A549 (cell line): Measurements from ENCODE around the gene TM7SF2. TPM values are rescaled to one million over a fixed set of nuclear protein-coding genes. Genes with fewer than 3 reads are reported as not detected.
A peak's percentile ranks its signal among the peaks of the same experiment; 100 is the strongest.
"Not testable (repeated sequence)": the region's sequence is repeated elsewhere in the genome, so short reads cannot be mapped to it uniquely, and the experiment has no call there.

Source experiments
- ATAC-seq, 2 experiments: fragments of 200-7000 bp in 1 of 2; fragments of >200 bp in 1 of 2; cut with Nextera tagmentation in 1 of 2; cut with Tn5 transposase in 1 of 2; 3 replicates each; pipeline versions ENCODE4 v1.8.0 to v1.9.1; 2018 to 2020; ENCODE audit warnings: mild to moderate bottlenecking in 1 of 2, moderate library complexity in 1 of 2
- CTCF ChIA-PET: fragments of 300-600 bp; sonication (Branson Sonifier 250); formaldehyde crosslinking; extraction: SDS; loops from one replicate; lab custom pipeline; 2021; ENCODE audit warnings: antibody characterized with exemption, inconsistent platforms; lab: Yijun Ruan, JAX
- POLR2A ChIA-PET: fragments of 350-600 bp; formaldehyde crosslinking; extraction: SDS; loops from one replicate; lab custom pipeline; 2021; ENCODE audit warnings: antibody characterized with exemption, inconsistent platforms; lab: Yijun Ruan, JAX
- DNase-seq, 2 experiments: peaks; one replicate each; pipeline versions ENCODE4 v3.0.0 to v3.0.0-alpha.2; 2011 to 2016; ENCODE audit warnings: low read depth in 1 of 2, low spot score in 1 of 2
- FAIRE-seq: peaks from 2 replicates; lab custom pipeline; 2011; peaks lifted over from hg19 to GRCh38; lab: Jason Lieb, UNC
- H3K27ac ChIP-seq, 2 experiments: fragments of >200 bp; sonication (Bioruptor Twin); formaldehyde crosslinking; 3 replicates each; pipeline ENCODE4 v1.5.1; 2016 to 2017
- H3K4me1 ChIP-seq: fragments of >200 bp; sonication (Bioruptor Twin); formaldehyde crosslinking; 3 replicates; pipeline ENCODE4 v1.6.1; 2016
- H3K4me2 ChIP-seq: fragments of >200 bp; sonication (Bioruptor Twin); formaldehyde crosslinking; 3 replicates; pipeline ENCODE4 v1.6.1; 2016
- H3K4me3 ChIP-seq: fragments of >200 bp; sonication (Bioruptor Twin); formaldehyde crosslinking; 3 replicates; pipeline ENCODE4 v1.5.1; 2016
- H3K9me3 ChIP-seq: fragments of >200 bp; sonication (Bioruptor Twin); formaldehyde crosslinking; 3 replicates; pipeline ENCODE4 v1.6.1; 2016
- CEBPB ChIP-seq, 2 experiments: fragments of >200 bp in 1 of 2; sonication (Bioruptor Twin) in 1 of 2; formaldehyde crosslinking in 1 of 2; IDR thresholded peaks; 2 replicates each; pipeline ENCODE4 v1.6.1; 2012 to 2016
- CHD4 ChIP-seq: fragments of 200-600 bp; sonication (generic); IDR thresholded peaks from 2 replicates; pipeline ENCODE4 v1.6.1; 2016; ENCODE audit warnings: antibody characterized with exemption, mild to moderate bottlenecking, borderline replicate concordance
- FOSL2 ChIP-seq, 2 experiments: fragments of 450-650 bp in 1 of 2; fragments of >200 bp in 1 of 2; sonication (Bioruptor Twin) in 1 of 2; formaldehyde crosslinking; IDR thresholded peaks; 2 replicates each; pipeline versions ENCODE4 v1.5.0 to v1.6.1; 2016 to 2020; ENCODE audit warnings: mild to moderate bottlenecking in 1 of 2, moderate library complexity in 1 of 2
- HOXA7 ChIP-seq: fragments of 250-450 bp; sonication (Bioruptor Pico); IDR thresholded peaks from 2 replicates; pipeline ENCODE4 v1.5.0; 2020; ENCODE audit warnings: mild to moderate bottlenecking, moderate library complexity
- HOXB5 ChIP-seq: fragments of 250-450 bp; sonication (Bioruptor Pico); IDR thresholded peaks from 2 replicates; pipeline ENCODE4 v1.5.0; 2020; ENCODE audit warnings: mild to moderate bottlenecking, moderate library complexity
- JUN ChIP-seq, 2 experiments: fragments of >200 bp; sonication (Bioruptor Twin); formaldehyde crosslinking; IDR thresholded peaks; 2 replicates in 1 of 2; 3 replicates in 1 of 2; pipeline ENCODE4 v1.6.1; 2016 to 2017
- KDM5A ChIP-seq: fragments of 200-600 bp; sonication (generic); IDR thresholded peaks from 2 replicates; pipeline ENCODE4 v1.6.1; 2016; ENCODE audit warnings: antibody characterized with exemption, mild to moderate bottlenecking
- MAFK ChIP-seq: fragments of 450-650 bp; IDR thresholded peaks from 2 replicates; pipeline ENCODE4 v1.6.1; 2014; ENCODE audit not compliant: partially characterized antibody
- POLR2A ChIP-seq: IDR thresholded peaks from 2 replicates; pipeline ENCODE4 v1.6.1; 2012; ENCODE audit warnings: mild to moderate bottlenecking, low read length
- POLR2AphosphoS2 ChIP-seq: conservative IDR thresholded peaks from 2 replicates; pipeline ENCODE4 v1.6.1; 2012; ENCODE audit warnings: low read length, improper control_type of control experiment, inconsistent platforms
- RARB ChIP-seq: fragments of 250-450 bp; sonication (Bioruptor Pico); IDR thresholded peaks from 2 replicates; pipeline ENCODE4 v1.8.0; 2021; ENCODE audit warnings: mild to moderate bottlenecking, moderate library complexity
- SMC3 ChIP-seq: fragments of >200 bp; sonication (Bioruptor Twin); formaldehyde crosslinking; IDR thresholded peaks from 3 replicates; pipeline ENCODE4 v1.6.1; 2018; ENCODE audit warnings: inconsistent platforms
- USF2 ChIP-seq: fragments of 450-650 bp; IDR thresholded peaks from 2 replicates; pipeline ENCODE4 v1.6.1; 2014; ENCODE audit warnings: antibody characterized with exemption
- ZC3H11A ChIP-seq: fragments of 450-650 bp; IDR thresholded peaks from 2 replicates; pipeline ENCODE4 v1.6.1; 2014; ENCODE audit warnings: antibody characterized with exemption, mild to moderate bottlenecking
- WGBS: methylation state at CpG from one replicate; pipeline ENCODE4 v1.1.6; 2017; ENCODE audit errors: missing lambda C conversion rate; 5-methylcytosine and 5-hydroxymethylcytosine counted together
- polyA plus RNA-seq, 4 experiments: library from polyadenylated mRNA; depleted of rRNA in 3 of 4; stranded (reverse); fragments of >200 nt; fragmentation: RNase III in 1 of 4; extraction: RNeasy Plus Mini Kit Qiagen cat#74134 plus additional on column Dnase treatment in 1 of 4; gene quantifications; 2 replicates in 3 of 4; 3 replicates in 1 of 4; pipeline ENCODE4 v1.2.3, GENCODE V29; 2011 to 2017

Gene TM7SF2
- polyA plus RNA-seq, 2 of the 4 experiments (the other 2 are of a cell fraction): 8.2 TPM

GRCh38 chr11:65147352-65148075, 35.8 kb downstream of the TM7SF2 start:
- Histone ChIP-seq H3K4me2 (no peak overlapping the region), H3K27ac (no peak overlapping the region)
- TF ChIP-seq ZC3H11A (peak; percentile 90), FOSL2 (IDR thresholded peaks at IDR 0.05) (no peak), FOSL2 (CRISPR knock-in tag; IDR thresholded peaks at IDR 0.05) (no peak)
- TF ChIP-seq, all 56 proteins: peak for 1
- no peak for DNase-seq
- CTCF ChIA-PET: interaction anchor here (0.6 to 3.2 kb wide), 8 partner anchors 11 to 205 kb away, joined by 3 to 19 read pairs (median 3); partner anchors contain the start of genes CAPN1 and ZNHIT2
- FAIRE-seq: no peak
- H3K9me3 ChIP-seq: peaks cover 8% of the 10 kb centered on the region
- peaks cover 19% of the 10 kb centered on the region for H3K4me1 ChIP-seq
- no peak for ATAC-seq
- WGBS: 49% methylated on average over 2 of the region's 2 CpGs
- no peak overlapping the region for H3K4me3 ChIP-seq
- POLR2A ChIA-PET: interaction anchor here (2.4 kb wide), 1 partner anchor 12 kb away, joined by 7 read pairs; no protein-coding TSS in a partner anchor

DNA sequence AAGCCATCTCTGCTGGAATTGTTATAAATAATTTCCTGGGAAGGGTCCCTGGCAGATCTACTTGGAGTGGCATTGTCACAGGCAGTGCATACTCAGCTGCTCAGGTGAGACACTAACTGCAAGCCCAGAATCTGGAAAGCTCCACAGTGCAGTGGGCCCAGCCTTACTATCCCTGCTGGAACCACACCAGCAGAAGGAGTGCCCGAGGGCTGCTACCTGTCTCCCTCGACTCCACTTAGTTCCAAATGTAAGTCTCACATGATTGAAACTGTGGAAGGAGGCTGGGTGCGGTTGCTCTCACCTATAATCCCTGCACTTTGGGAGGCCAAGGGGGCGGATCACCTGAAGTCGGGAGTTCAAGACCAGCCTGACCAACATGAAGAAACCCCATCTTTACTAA, 37.0 kb downstream of the TM7SF2 start:
- TF ChIP-seq CEBPB (IDR thresholded peaks at IDR 0.05) (no peak), FOSL2 (IDR thresholded peaks at IDR 0.05) (no peak), FOSL2 (CRISPR knock-in tag; IDR thresholded peaks at IDR 0.05) (no peak), CHD4 (no peak), JUN (IDR thresholded peaks at IDR 0.05) (no peak), KDM5A (no peak), USF2 (no peak), RARB (CRISPR knock-in tag) (no peak), SMC3 (no peak), HOXA7 (CRISPR knock-in tag) (no peak), POLR2AphosphoS2 (no peak)
- TF ChIP-seq, all 56 proteins: peak for 0
- no peak overlapping the region for H3K27ac ChIP-seq
- FAIRE-seq (no peak), ATAC-seq (no peak), DNase-seq (no peak)
- H3K4me1 ChIP-seq: peaks cover 19% of the 10 kb centered on the region
- H3K9me3 ChIP-seq: peaks cover 8% of the 10 kb centered on the region
- H3K4me2 ChIP-seq: no peak overlapping the region
- CTCF ChIA-PET: interaction anchor here (0.6 to 3.2 kb wide), 4 partner anchors 12 to 126 kb away, joined by 3 to 19 read pairs (median 4); no protein-coding TSS in a partner anchor
- POLR2A ChIA-PET: interaction anchor here (2.4 kb wide), 1 partner anchor 14 kb away, joined by 7 read pairs; no protein-coding TSS in a partner anchor
- WGBS: 88% methylated on average over 5 of the region's 5 CpGs
- H3K4me3 ChIP-seq: no peak overlapping the region

GRCh38 chr11:65150131-65150508, 38.4 kb downstream of the TM7SF2 start:
- DNase-seq, H3K4me3 ChIP-seq, H3K9me3 ChIP-seq, ATAC-seq, FAIRE-seq, POLR2A ChIA-PET: not testable (repeated sequence)
- Histone ChIP-seq H3K4me1 (peaks cover 19% of the 10 kb centered on the region), H3K4me2 (peak overlapping the region; percentile 67), H3K27ac (peak overlapping the region; percentile 76 to 82)
- WGBS: 78% methylated on average over 10 of the region's 10 CpGs
- CTCF ChIA-PET: interaction anchor here (0.7 to 1.3 kb wide), 2 partner anchors 35 to 48 kb away, joined by 3 to 4 read pairs; no protein-coding TSS in a partner anchor

- H3K4me3 ChIP-seq: no peak overlapping the region
- ATAC-seq (peak; percentile 97 to 99), FAIRE-seq (no peak), DNase-seq (peak; percentile 89 to 95)
- H3K4me1 ChIP-seq: peaks cover 19% of the 10 kb centered on the region
- H3K4me2 ChIP-seq: peak overlapping the region; percentile 67
- TF ChIP-seq MAFK (peak; percentile 34), RARB (CRISPR knock-in tag) (no peak), CEBPB (IDR thresholded peaks at IDR 0.05) (peak; percentile 18 to 66; a peak in 2 of 4 replicates), HOXB5 (no peak), POLR2A (peak; percentile 14; the same call in 1 of the 2 replicates), FOSL2 (IDR thresholded peaks at IDR 0.05) (peak; percentile 41; the same call in 1 of the 2 replicates), FOSL2 (CRISPR knock-in tag; IDR thresholded peaks at IDR 0.05) (peak; percentile 68), JUN (IDR thresholded peaks at IDR 0.05) (peak in 1 of 2 experiments; percentile 53; a peak in 2 of 5 replicates)
- H3K27ac ChIP-seq: peak overlapping the region; percentile 76 to 82
- CTCF ChIA-PET: interaction anchor here (0.7 to 2.1 kb wide), 4 partner anchors 31 to 47 kb away, joined by 3 to 6 read pairs (median 4); partner anchors contain the start of genes CAPN1 and ZNHIT2
- WGBS: 27% methylated on average over 12 of the region's 12 CpGs
- POLR2A ChIA-PET: no interaction called here
- H3K9me3 ChIP-seq: peaks cover 8% of the 10 kb centered on the region
Observed at GRCh38 chr11:65150509-65151299, 39.0 kb downstream of the TM7SF2 start.
